Testis (tissue), 3 donors: ENCODE results near the gene TARDBP. TPM values are rescaled to one million over a fixed set of nuclear protein-coding genes. Genes with fewer than 3 reads are reported as not detected.
"Not testable (repeated sequence)": the region's sequence is repeated elsewhere in the genome, so short reads cannot be mapped to it uniquely, and the experiment has no call there.

Source experiments
- DNase-seq: peaks from one replicate; pipeline ENCODE4 v3.0.0-alpha.2; 2019
- H3K27ac ChIP-seq, 2 donors: fragments of 200-600 bp; sonication (generic); one replicate each; pipeline ENCODE4 v1.5.1; 2019
- H3K27me3 ChIP-seq: fragments of 200-600 bp; sonication (generic); one replicate; pipeline ENCODE4 v1.5.1; 2019
- H3K36me3 ChIP-seq: fragments of 200-600 bp; sonication (generic); one replicate; pipeline ENCODE4 v1.5.1; 2017; ENCODE audit warnings: low read depth; ENCODE audit errors: missing control alignments
- H3K4me1 ChIP-seq: fragments of 200-600 bp; sonication (generic); one replicate; pipeline ENCODE4 v1.5.1; 2019
- H3K4me3 ChIP-seq, 2 donors: fragments of 200-600 bp; sonication (generic); one replicate each; pipeline ENCODE4 v1.5.1; 2017 to 2019
- H3K9me3 ChIP-seq: fragments of 200-600 bp; sonication (generic); one replicate; pipeline ENCODE4 v1.5.1; 2017
- POLR2A ChIP-seq: fragments of 450-650 bp; IDR thresholded peaks from one replicate; pipeline ENCODE4 v1.6.1; 2017; ENCODE audit warnings: antibody characterized with exemption, mild to moderate bottlenecking, moderate library complexity
- WGBS, 2 donors: methylation state at CpG; one replicate each; pipeline ENCODE4 v1.1.5; 2018; 5-methylcytosine and 5-hydroxymethylcytosine counted together
- intact Hi-C: fragments of 100-400 bp; cut with DNase I; formaldehyde crosslinking; loops from one replicate; pipeline ENCODE4 v1.15.1; 2023; ENCODE audit warnings: low total_unique reads
- polyA plus RNA-seq: library from polyadenylated mRNA; stranded (reverse); fragments of 350-450 nt; fragmentation: Illumina TruSeq; extraction: RNeasy Lipid Tissue Mini Kit (QIAGEN cat#74804); gene quantifications from one replicate; pipeline ENCODE4 v1.2.3, GENCODE V29; 2014; ENCODE audit warnings: low read depth, low replicate concordance; ENCODE audit not compliant: insufficient read depth
- total RNA-seq, 2 donors: library from RNA; depleted of rRNA; stranded (reverse); fragments of >200 nt; gene quantifications; one replicate each; pipeline ENCODE4 v1.2.3, GENCODE V29; 2016
- TF ChIP-seq, protein P1 (sequence below), 3 experiments: fragments of 450-650 bp in 2 of 3; fragments of 200-600 bp in 1 of 3; sonication (generic) in 1 of 3; IDR thresholded peaks; one replicate each; pipeline ENCODE4 v1.5.1; 2016 to 2019; ENCODE audit warnings: antibody characterized with exemption in 3 of 3, mild to moderate bottlenecking in 2 of 3, moderate library complexity in 1 of 3

The TARDBP gene
- total and polyA plus RNA-seq, 3 donors from 2014 or later = 142 to 207 (median 185) TPM

GRCh38 chr1:10990828-10991227, 21.6 kb upstream of the TARDBP start:
- TF ChIP-seq, protein P1, sequence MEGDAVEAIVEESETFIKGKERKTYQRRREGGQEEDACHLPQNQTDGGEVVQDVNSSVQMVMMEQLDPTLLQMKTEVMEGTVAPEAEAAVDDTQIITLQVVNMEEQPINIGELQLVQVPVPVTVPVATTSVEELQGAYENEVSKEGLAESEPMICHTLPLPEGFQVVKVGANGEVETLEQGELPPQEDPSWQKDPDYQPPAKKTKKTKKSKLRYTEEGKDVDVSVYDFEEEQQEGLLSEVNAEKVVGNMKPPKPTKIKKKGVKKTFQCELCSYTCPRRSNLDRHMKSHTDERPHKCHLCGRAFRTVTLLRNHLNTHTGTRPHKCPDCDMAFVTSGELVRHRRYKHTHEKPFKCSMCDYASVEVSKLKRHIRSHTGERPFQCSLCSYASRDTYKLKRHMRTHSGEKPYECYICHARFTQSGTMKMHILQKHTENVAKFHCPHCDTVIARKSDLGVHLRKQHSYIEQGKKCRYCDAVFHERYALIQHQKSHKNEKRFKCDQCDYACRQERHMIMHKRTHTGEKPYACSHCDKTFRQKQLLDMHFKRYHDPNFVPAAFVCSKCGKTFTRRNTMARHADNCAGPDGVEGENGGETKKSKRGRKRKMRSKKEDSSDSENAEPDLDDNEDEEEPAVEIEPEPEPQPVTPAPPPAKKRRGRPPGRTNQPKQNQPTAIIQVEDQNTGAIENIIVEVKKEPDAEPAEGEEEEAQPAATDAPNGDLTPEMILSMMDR (IDR thresholded peaks at IDR 0.05) = no peak
- 87 to 90% methylated on average over 7 of the region's 7 CpGs for WGBS, 2 donors
- no peaks in the 10 kb centered on the region for H3K9me3 ChIP-seq
- no peaks in the 10 kb centered on the region for H3K36me3 ChIP-seq
- no peaks in the 10 kb centered on the region for H3K27me3 ChIP-seq
- intact Hi-C loops = no loop called here
- no peak overlapping the region for H3K4me3 ChIP-seq
- no peaks in the 10 kb centered on the region for H3K4me1 ChIP-seq
- no peak overlapping the region for H3K27ac ChIP-seq
- DNase-seq = no peak

- WGBS, 2 donors = 89 to 92% methylated on average over 2 of the region's 2 CpGs
- H3K27me3 ChIP-seq, H3K4me1 ChIP-seq, H3K27ac ChIP-seq, DNase-seq, intact Hi-C loops, H3K9me3 ChIP-seq, H3K36me3 ChIP-seq, H3K4me3 ChIP-seq: not testable (repeated sequence)
These were observed 20.4 kb upstream of the TARDBP start for GRCh38 chr1:10992004-10992403.

DNA sequence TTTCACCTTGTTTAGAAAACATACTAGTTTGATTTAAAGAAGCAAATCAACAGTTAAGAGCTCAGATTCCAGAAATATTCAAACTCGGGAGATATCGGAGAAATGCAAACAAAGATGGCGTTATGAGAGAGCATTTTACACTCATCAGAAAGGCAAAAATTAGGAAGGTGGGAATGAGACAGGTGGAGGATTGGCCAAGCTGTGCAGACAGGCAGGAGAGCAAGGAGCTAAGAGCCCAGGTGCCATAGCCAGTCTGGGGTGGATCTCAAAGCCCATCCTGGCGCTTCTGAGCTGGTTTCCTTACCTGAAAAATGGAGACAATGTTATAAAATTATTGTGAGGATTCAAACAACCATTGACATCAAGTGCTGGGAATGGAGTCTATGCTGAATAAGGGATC, 19.6 kb upstream of the TARDBP start:
- intact Hi-C loops = no loop called here
- WGBS, 2 donors = 67 to 76% methylated on average over 4 of the region's 4 CpGs
- TF ChIP-seq, protein P1 (IDR thresholded peaks at IDR 0.05) = no peak
- no peak for TF ChIP-seq POLR2A

DNA sequence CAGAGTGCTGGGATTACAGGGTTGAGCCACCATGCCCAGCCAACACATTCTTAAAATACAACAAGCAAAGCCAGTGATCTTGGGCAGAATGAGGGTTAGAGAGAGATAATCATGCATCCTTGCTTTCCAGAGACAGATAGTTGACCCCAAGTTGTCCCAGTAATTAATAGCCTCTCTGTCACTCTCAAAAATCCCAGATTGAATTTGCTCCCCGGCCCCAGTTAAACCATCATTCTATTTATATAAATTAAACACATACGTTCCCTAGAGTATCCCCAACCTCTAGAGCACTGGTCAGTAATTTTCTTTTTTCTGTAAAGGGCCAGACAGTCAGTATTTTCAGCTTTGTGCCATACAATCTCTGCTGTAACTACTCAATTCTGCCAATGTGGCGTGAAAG, 16.4 kb upstream of the TARDBP start:
- TF ChIP-seq, protein P1 (IDR thresholded peaks at IDR 0.05) = no peak
- no peak for TF ChIP-seq POLR2A

More for the DNA sequence above, 19.6 kb upstream of the TARDBP start:
- DNase-seq = no peak
- H3K27me3 ChIP-seq = no peaks in the 10 kb centered on the region
- no peaks in the 10 kb centered on the region for H3K4me1 ChIP-seq
- H3K9me3 ChIP-seq = no peaks in the 10 kb centered on the region
- H3K27ac ChIP-seq = no peak overlapping the region
- H3K36me3 ChIP-seq = no peaks in the 10 kb centered on the region
- H3K4me3 ChIP-seq = no peak overlapping the region

DNA sequence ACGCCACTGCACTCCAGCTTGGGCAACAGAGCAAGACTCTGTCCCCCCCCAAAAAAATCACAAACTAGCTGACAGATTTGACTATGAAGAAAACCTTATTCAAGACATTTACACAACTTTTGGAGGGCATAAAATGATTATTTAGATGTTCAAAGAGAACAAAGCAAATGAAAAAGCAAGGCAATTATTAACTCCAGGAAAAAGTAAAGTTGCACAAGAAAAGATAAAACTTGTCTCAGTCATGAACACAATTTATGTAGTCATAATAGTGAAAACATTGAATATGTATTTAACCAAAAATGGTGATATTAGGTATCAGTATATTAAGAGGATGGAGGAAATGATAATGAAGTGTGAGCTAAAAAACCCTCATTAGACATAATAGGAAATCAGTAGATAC, 11.9 kb upstream of the TARDBP start:
- H3K27me3 ChIP-seq = no peaks in the 10 kb centered on the region
- no peak for TF ChIP-seq POLR2A
- TF ChIP-seq, protein P1 (IDR thresholded peaks at IDR 0.05) = no peak
- no peak overlapping the region for H3K4me3 ChIP-seq
- intact Hi-C loops = no loop called here
- no peaks in the 10 kb centered on the region for H3K9me3 ChIP-seq
- no peaks in the 10 kb centered on the region for H3K4me1 ChIP-seq
- 86 to 100% methylated on average over 1 of the region's 1 CpG for WGBS, 2 donors
- no peak overlapping the region for H3K27ac ChIP-seq
- DNase-seq = no peak
- H3K36me3 ChIP-seq = no peaks in the 10 kb centered on the region

More for the DNA sequence above, 16.4 kb upstream of the TARDBP start:
- H3K27ac ChIP-seq = no peak overlapping the region
- intact Hi-C loops = no loop called here
- no peaks in the 10 kb centered on the region for H3K4me1 ChIP-seq
- 88 to 91% methylated on average over 3 of the region's 3 CpGs for WGBS, 2 donors
- H3K9me3 ChIP-seq = no peaks in the 10 kb centered on the region
- no peak overlapping the region for H3K4me3 ChIP-seq
- no peaks in the 10 kb centered on the region for H3K27me3 ChIP-seq
- DNase-seq = no peak
- H3K36me3 ChIP-seq = no peaks in the 10 kb centered on the region
